ENCODE results near the gene TBKBP1. TPM values are rescaled to one million over a fixed set of nuclear protein-coding genes. Genes with fewer than 3 reads are reported as not detected.
A peak's percentile ranks its signal among the peaks of the same experiment; 100 is the strongest.

TBKBP1 gene
- total and polyA plus RNA-seq, 2 of the 4 experiments (the other 2 are of a cell fraction), result 3.4 to 8.5 TPM

GRCh38 chr17:47654991-47655390 lies 39.0 kb upstream of the TBKBP1 start:
- TF ChIP-seq MAFK (IDR thresholded peaks at IDR 0.05; ENCODE audit: low read depth, low read length), result no peak
- no peak for TF ChIP-seq CHD1 (IDR thresholded peaks at IDR 0.05; ENCODE audit: low read depth, low read length)
- TF ChIP-seq MXI1 (IDR thresholded peaks at IDR 0.05; ENCODE audit: borderline replicate concordance, low read depth, low read length), result no peak
- TF ChIP-seq CTCF (conservative IDR thresholded peaks at IDR 0.05; ENCODE audit: low read depth, low read length), result no peak
- no peak for TF ChIP-seq FOS (IDR thresholded peaks at IDR 0.05; ENCODE audit: low read depth, low read length)
- no peak for TF ChIP-seq BHLHE40 (IDR thresholded peaks at IDR 0.05; ENCODE audit: low read depth, low read length)
- TF ChIP-seq RFX5 (IDR thresholded peaks at IDR 0.05; ENCODE audit: low read depth, low read length), result no peak
- no peak for TF ChIP-seq MAZ (IDR thresholded peaks at IDR 0.05; ENCODE audit: borderline replicate concordance, low read depth, low read length)
- no peak for TF ChIP-seq RAD21 (IDR thresholded peaks at IDR 0.05; ENCODE audit: low read length)
- no peak for TF ChIP-seq NFE2L2 (IDR thresholded peaks at IDR 0.05; ENCODE audit: low read depth, low read length)
- TF ChIP-seq RCOR1 (IDR thresholded peaks at IDR 0.05; ENCODE audit: insufficient replicate concordance, low read length), result no peak
- TF ChIP-seq CEBPB (IDR thresholded peaks at IDR 0.05; ENCODE audit: low read depth, low read length), result no peak
- no peak for TF ChIP-seq SMC3 (IDR thresholded peaks at IDR 0.05; ENCODE audit: low read depth, low read length)
- no peak for TF ChIP-seq ELK1 (IDR thresholded peaks at IDR 0.05; ENCODE audit: borderline replicate concordance, low read depth, low read length)
- TF ChIP-seq POLR2A (IDR thresholded peaks at IDR 0.05; ENCODE audit: low read depth, low read length), result no peak
- no peak for TF ChIP-seq USF2 (IDR thresholded peaks at IDR 0.05; ENCODE audit: low read depth, low read length)
- Histone ChIP-seq H2BK15ac (ENCODE audit: low read depth, low read length) (no peak overlapping the region), H4K5ac (ENCODE audit: low read depth, low read length) (no peak overlapping the region), H3K4me1 (ENCODE audit: control insufficient read depth, insufficient read depth, low read length) (peaks cover 5% of the 10 kb centered on the region; the same call in 1 of the 2 replicates), H3K27me3 (ENCODE audit: control insufficient read depth, insufficient read depth, low read length) (no peaks in the 10 kb centered on the region), H3K27ac (ENCODE audit: insufficient read depth, low read length) (no peak overlapping the region), H4K20me1 (ENCODE audit: insufficient read depth, low read length) (peaks cover 72% of the 10 kb centered on the region), H3K14ac (replicated peaks; ENCODE audit: low read depth, low read length) (no peak overlapping the region), H3K79me1 (ENCODE audit: low read depth in 1 of 2, low read length in 2 of 2) (peaks cover 32 to 75% of the 10 kb centered on the region in 2 experiments), H3K56ac (ENCODE audit: extremely low read depth, insufficient read depth, low read length) (no peak overlapping the region), H3K4me2 (ENCODE audit: low read depth, low read length) (no peak overlapping the region), H2BK120ac (ENCODE audit: low read depth, low read length) (no peak overlapping the region), H3K4ac (ENCODE audit: low read depth, low read length) (no peak overlapping the region), H2AK5ac (ENCODE audit: low read depth, low read length) (no peak overlapping the region), H2BK5ac (ENCODE audit: low read depth, low read length, poor library complexity, severe bottlenecking) (no peak overlapping the region), H2AFZ (replicated peaks; ENCODE audit: low read length, poor library complexity) (no peak overlapping the region), H3K23ac (ENCODE audit: low read depth, low read length) (peak overlapping the region; percentile 16; the same call in 1 of the 2 replicates), H3K9me1 (ENCODE audit: insufficient read depth, low read length) (peaks cover 14% of the 10 kb centered on the region), H2BK20ac (ENCODE audit: low read depth, low read length) (no peak overlapping the region), H3K9ac (ENCODE audit: low read depth, low read length) (no peak overlapping the region), H4K91ac (ENCODE audit: insufficient read depth, low read depth, low read length) (no peak overlapping the region), H3K36me3 (ENCODE audit: control insufficient read depth, insufficient read depth, low read length) (peaks cover 56% of the 10 kb centered on the region), H3K18ac (ENCODE audit: low read depth, low read length) (no peak overlapping the region), H4K8ac (ENCODE audit: low read depth in 2 of 2, low read length in 2 of 2) (no peak overlapping the region), H3K9me3 (ENCODE audit: control insufficient read depth, insufficient read depth, low read length) (no peaks in the 10 kb centered on the region), H2AK9ac (replicated peaks; ENCODE audit: low read depth, low read length, poor library complexity) (no peak overlapping the region), H3K4me3 (ENCODE audit: insufficient read depth, low read depth, low read length) (no peak overlapping the region)
- DNase-seq (no peak), ATAC-seq (ENCODE audit: low read depth) (no peak)
- in situ Hi-C loops (cut with MboI; ENCODE audit: low sequenced_read_pairs) (loop anchor here (10.0 kb wide), 1 partner anchor 510 kb away; no protein-coding TSS in a partner anchor), dilution Hi-C loops (cut with HindIII; ENCODE audit: low sequenced_read_pairs, unreplicated experiment) (no loop called here), intact Hi-C loops (cut with micrococcal nuclease) (loop anchor here (5.0 kb wide), 1 partner anchor 142 kb away; no protein-coding TSS in a partner anchor)
- ChIA-PET POLR2A (ENCODE audit: unreplicated experiment) (interaction anchor here (0.7 kb wide), 1 partner anchor 8 kb away, joined by 3 read pairs; no protein-coding TSS in a partner anchor), CTCF (no interaction called here)
- no TSS peak for BruUV-seq (replicated peaks)
- WGBS, 2 experiments (ENCODE audit: extremely low coverage in 2 of 2, insufficient read length in 1 of 2), result 59% methylated on average over 2 of the region's 6 CpGs; no CpG with 5 or more reads in 1 of the 2 experiments

Data from IMR-90 (cell line).